ENCODE measurements around the gene KCNN1. TPM values are rescaled to one million over a fixed set of nuclear protein-coding genes. Genes with fewer than 3 reads are reported as not detected.

The KCNN1 gene
- total and polyA plus RNA-seq, 12 donors: 0.16 to 2.5 (median 0.62) TPM; not detected in 2

DNA sequence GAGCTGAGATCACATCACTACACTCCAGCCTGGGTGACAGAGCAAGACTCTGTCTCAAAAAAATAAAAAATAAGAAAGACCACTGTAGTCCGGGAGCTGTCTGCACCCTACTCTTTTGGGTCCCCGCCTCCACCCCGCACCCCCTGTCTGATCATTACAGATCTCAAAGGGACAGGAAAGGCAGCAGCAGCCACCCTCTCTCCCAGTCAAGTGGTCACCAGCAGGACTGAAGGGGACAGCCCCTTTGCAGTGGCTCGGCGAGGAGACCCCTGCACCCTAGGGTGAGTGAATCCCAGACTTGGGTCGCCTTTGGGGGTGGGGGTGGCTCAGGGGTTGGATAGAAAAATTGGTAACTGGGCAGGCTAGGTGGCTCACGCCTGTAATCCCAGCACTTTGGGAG is 12.5 kb upstream of the KCNN1 start:
- peaks cover 50% of the 10 kb centered on the region for H3K27me3 ChIP-seq
- intact Hi-C loops (cut with DNase I): no loop called here
- no peak overlapping the region for H3K4me3 ChIP-seq
- no peak for DNase-seq
- no peaks in the 10 kb centered on the region for H3K36me3 ChIP-seq (replicated peaks in 1 of 2)
- no peak overlapping the region for H3K27ac ChIP-seq
- 66 to 88% (median 79%) methylated on average over 7 of the region's 7 CpGs for WGBS, 4 donors
- no peak for TF ChIP-seq POLR2A (IDR thresholded peaks at IDR 0.05)
- TF ChIP-seq CTCF (IDR thresholded peaks at IDR 0.05): no peak
- peaks cover 0 to 29% of the 10 kb centered on the region in 2 donors for H3K4me1 ChIP-seq (replicated peaks in 1 of 2)
- H3K9me3 ChIP-seq (replicated peaks in 1 of 3): no peaks in the 10 kb centered on the region

GRCh38 chr19:17957149-17957849 is 9.6 kb upstream of the KCNN1 start:
- Histone ChIP-seq H3K36me3 (replicated peaks in 1 of 2) (no peaks in the 10 kb centered on the region), H3K4me3 (no peak overlapping the region), H3K27me3 (peaks cover 30% of the 10 kb centered on the region), H3K9me3 (replicated peaks in 1 of 3) (no peaks in the 10 kb centered on the region), H3K4me1 (replicated peaks in 1 of 2) (peaks cover 0 to 8% of the 10 kb centered on the region in 2 donors), H3K27ac (no peak overlapping the region)
- 71 to 89% (median 73%) methylated on average over 3 of the region's 3 CpGs for WGBS, 4 donors
- no peak for DNase-seq
- intact Hi-C loops (cut with DNase I): no loop called here
- TF ChIP-seq POLR2A (IDR thresholded peaks at IDR 0.05) (no peak), CTCF (IDR thresholded peaks at IDR 0.05) (no peak)

GRCh38 chr19:17957885-17958284 is 9.0 kb upstream of the KCNN1 start:
- H3K27me3 ChIP-seq: peaks cover 24% of the 10 kb centered on the region
- intact Hi-C loops (cut with DNase I): no loop called here
- TF ChIP-seq POLR2A (IDR thresholded peaks at IDR 0.05) (no peak), CTCF (IDR thresholded peaks at IDR 0.05) (no peak)

GRCh38 chr19:17963936-17964691 is 2.8 kb upstream of the KCNN1 start:
- Histone ChIP-seq H3K27me3 (peaks cover 10% of the 10 kb centered on the region), H3K9me3 (replicated peaks in 1 of 3) (no peaks in the 10 kb centered on the region), H3K36me3 (replicated peaks in 1 of 2) (no peaks in the 10 kb centered on the region), H3K27ac (no peak overlapping the region), H3K4me1 (replicated peaks in 1 of 2) (no peaks in the 10 kb centered on the region), H3K4me3 (no peak overlapping the region)
- no peak for DNase-seq
- intact Hi-C loops (cut with DNase I): no loop called here
- TF ChIP-seq CTCF (IDR thresholded peaks at IDR 0.05) (no peak), POLR2A (IDR thresholded peaks at IDR 0.05) (no peak)
- WGBS, 4 donors: 40 to 65% (median 56%) methylated on average over 11 to 13 of the region's 13 CpGs

More at GRCh38 chr19:17957885-17958284, 9.0 kb upstream of the KCNN1 start:
- Histone ChIP-seq H3K4me3 (no peak overlapping the region), H3K36me3 (replicated peaks in 1 of 2) (no peaks in the 10 kb centered on the region), H3K9me3 (replicated peaks in 1 of 3) (no peaks in the 10 kb centered on the region), H3K27ac (no peak overlapping the region), H3K4me1 (replicated peaks in 1 of 2) (peaks cover 0 to 2% of the 10 kb centered on the region in 2 donors)
- no peak for DNase-seq
